ACC112 (cell line): ENCODE data around the gene HEXD.
"Not testable (repeated sequence)": the region's sequence is repeated elsewhere in the genome, so short reads cannot be mapped to it uniquely, and the experiment has no call there.

Source experiments
- H2AFZ ChIP-seq: fragments of 200-600 bp; sonication (generic); one replicate; pipeline ENCODE4 v1.6.0; 2017; ENCODE audit warnings: antibody characterized with exemption, low read length; ENCODE audit not compliant: unreplicated experiment
- H3K27ac ChIP-seq: fragments of 200-600 bp; sonication (generic); 2 replicates; pipeline ENCODE4 v1.5.1; 2014; ENCODE audit warnings: low read depth, mild to moderate bottlenecking, antibody characterized with exemption, low read length, moderate library complexity
- H3K27me3 ChIP-seq: fragments of 200-600 bp; sonication (generic); 2 replicates; pipeline ENCODE4 v1.6.1; 2014; ENCODE audit warnings: mild to moderate bottlenecking, antibody characterized with exemption, low read length, moderate library complexity, mixed read lengths; ENCODE audit not compliant: insufficient read depth
- H3K36me3 ChIP-seq: fragments of 200-600 bp; sonication (generic); 2 replicates; pipeline ENCODE4 v1.6.1; 2016; ENCODE audit warnings: mild to moderate bottlenecking, antibody characterized with exemption, low read length, moderate library complexity, mixed read lengths; ENCODE audit not compliant: insufficient read depth
- H3K4me1 ChIP-seq: fragments of 200-600 bp; sonication (generic); one replicate; pipeline ENCODE4 v1.6.1; 2016; ENCODE audit warnings: low read length, mixed read lengths; ENCODE audit not compliant: insufficient read depth, unreplicated experiment, control insufficient read depth
- H3K4me3 ChIP-seq: fragments of 200-600 bp; sonication (generic); 2 replicates; pipeline ENCODE4 v1.5.1; 2014; ENCODE audit warnings: mild to moderate bottlenecking, low read depth, low read length
- H3K79me2 ChIP-seq: fragments of 200-600 bp; sonication (generic); one replicate; pipeline ENCODE4 v1.6.0; 2016; ENCODE audit warnings: low read length; ENCODE audit not compliant: control insufficient read depth, unreplicated experiment, insufficient read depth

The HEXD gene

GRCh38 chr17:82453151-82453550 is 35.0 kb downstream of the HEXD start:
- Histone ChIP-seq H3K4me1 (peaks cover 14% of the 10 kb centered on the region), H3K79me2 (peaks cover 16% of the 10 kb centered on the region)

GRCh38 chr17:82453706-82454105 is 35.6 kb downstream of the HEXD start:
- not testable (repeated sequence) for H3K27ac ChIP-seq, H2AFZ ChIP-seq

More at GRCh38 chr17:82453151-82453550, 35.0 kb downstream of the HEXD start:
- H3K4me3 ChIP-seq, H2AFZ ChIP-seq, H3K36me3 ChIP-seq, H3K27me3 ChIP-seq, H3K27ac ChIP-seq: not testable (repeated sequence)

GRCh38 chr17:82457073-82457928 is 39.2 kb downstream of the HEXD start:
- Histone ChIP-seq H3K4me1 (peaks cover 9% of the 10 kb centered on the region), H2AFZ (peak overlapping the region; percentile 40), H3K79me2 (no peaks in the 10 kb centered on the region), H3K27me3 (no peaks in the 10 kb centered on the region), H3K4me3 (peak overlapping the region; percentile 95), H3K36me3 (no peaks in the 10 kb centered on the region), H3K27ac (peak overlapping the region; percentile 97)

More at GRCh38 chr17:82453706-82454105, 35.6 kb downstream of the HEXD start:
- not testable (repeated sequence) for H3K4me3 ChIP-seq, H3K27me3 ChIP-seq, H3K36me3 ChIP-seq
- H3K79me2 ChIP-seq, result peaks cover 16% of the 10 kb centered on the region
- peaks cover 14% of the 10 kb centered on the region for H3K4me1 ChIP-seq

- Histone ChIP-seq H2AFZ (peak overlapping the region; percentile 40), H3K27me3 (no peaks in the 10 kb centered on the region), H3K36me3 (no peaks in the 10 kb centered on the region), H3K4me3 (peak overlapping the region; percentile 95), H3K79me2 (no peaks in the 10 kb centered on the region), H3K27ac (peak overlapping the region; percentile 97), H3K4me1 (peaks cover 9% of the 10 kb centered on the region)
These were observed 39.7 kb downstream of the HEXD start for GRCh38 chr17:82457929-82458178.

- peak within 1 kb of the TSS; percentile 97 for H3K27ac ChIP-seq
- H3K4me1 ChIP-seq, result peaks cover 9% of the 10 kb centered on the region
- H3K36me3 ChIP-seq, result no peaks in the 10 kb centered on the region
- peak within 1 kb of the TSS; percentile 55 for H2AFZ ChIP-seq
- H3K79me2 ChIP-seq, result no peaks in the 10 kb centered on the region
- peak within 1 kb of the TSS; percentile 95 for H3K4me3 ChIP-seq
- no peaks in the 10 kb centered on the region for H3K27me3 ChIP-seq
These were observed 40.2 kb downstream of the HEXD start, which contains the start of gene NARF for GRCh38 chr17:82458179-82458884. NARF (plus strand) TSS chr17:82458741; CDS start chr17:82458804, 63 bp downstream.

- Histone ChIP-seq H2AFZ (peak overlapping the region; percentile 55), H3K4me3 (peak overlapping the region; percentile 95), H3K79me2 (no peaks in the 10 kb centered on the region), H3K4me1 (peaks cover 9% of the 10 kb centered on the region), H3K27me3 (no peaks in the 10 kb centered on the region), H3K27ac (peak overlapping the region; percentile 35; the same call in 1 of the 2 replicates), H3K36me3 (no peaks in the 10 kb centered on the region)
These were observed 40.8 kb downstream of the HEXD start for GRCh38 chr17:82458885-82459424.

GRCh38 chr17:82459936-82460335 is 41.8 kb downstream of the HEXD start:
- H3K27ac ChIP-seq, H3K36me3 ChIP-seq, H3K79me2 ChIP-seq, H3K4me1 ChIP-seq, H2AFZ ChIP-seq, H3K27me3 ChIP-seq: not testable (repeated sequence)
- peak overlapping the region; percentile 95; the same call in 1 of the 2 replicates for H3K4me3 ChIP-seq

GRCh38 chr17:82461827-82462524 is 43.8 kb downstream of the HEXD start:
- no peak overlapping the region for H2AFZ ChIP-seq
- no peak overlapping the region for H3K27ac ChIP-seq
- peaks cover 9% of the 10 kb centered on the region for H3K4me1 ChIP-seq
- H3K36me3 ChIP-seq, result no peaks in the 10 kb centered on the region
- no peak overlapping the region for H3K4me3 ChIP-seq
- no peaks in the 10 kb centered on the region for H3K79me2 ChIP-seq
- no peaks in the 10 kb centered on the region for H3K27me3 ChIP-seq

GRCh38 chr17:82463391-82463790 is 45.2 kb downstream of the HEXD start:
- Histone ChIP-seq H3K36me3 (0 out of 2 replicates have a peak, but pooled peaks cover under 1% of the 10 kb centered on the region), H3K4me3 (no peak overlapping the region), H3K4me1 (no peaks in the 10 kb centered on the region)

GRCh38 chr17:82463925-82464566 is 45.9 kb downstream of the HEXD start:
- no peak overlapping the region for H2AFZ ChIP-seq
- H3K4me1 ChIP-seq, result no peaks in the 10 kb centered on the region
- no peaks in the 10 kb centered on the region for H3K79me2 ChIP-seq
- H3K27ac ChIP-seq, result no peak overlapping the region
- H3K27me3 ChIP-seq, result no peaks in the 10 kb centered on the region
- H3K36me3 ChIP-seq, result peaks cover 5% of the 10 kb centered on the region; the same call in 1 of the 2 replicates
- H3K4me3 ChIP-seq, result no peak overlapping the region

More at GRCh38 chr17:82463391-82463790, 45.2 kb downstream of the HEXD start:
- no peaks in the 10 kb centered on the region for H3K27me3 ChIP-seq
- H2AFZ ChIP-seq, result no peak overlapping the region
- no peak overlapping the region for H3K27ac ChIP-seq
- no peaks in the 10 kb centered on the region for H3K79me2 ChIP-seq
